OCI-LY3 (cell line): ENCODE results near the gene ITSN2.

ENCODE experiments used
- CTCF ChIP-seq: fragments of 200-600, 300-600 bp; sonication (generic); IDR thresholded peaks from 2 replicates; pipeline ENCODE4 v1.5.1; 2014; ENCODE audit warnings: antibody characterized with exemption, low read length, low read depth
- EZH2phosphoT487 ChIP-seq: fragments of 200-600 bp; shearing (Covaris generic); IDR thresholded peaks from 2 replicates; pipeline ENCODE4 v1.6.1; 2018; ENCODE audit warnings: antibody characterized with exemption, mixed run types, low read depth

- TF ChIP-seq CTCF (no peak), EZH2phosphoT487 (no peak)
These were observed 5.9 kb downstream of the ITSN2 start for GRCh38 chr2:24354395-24354794.
